ENCODE data around the gene EXOSC3. TPM values are rescaled to one million over a fixed set of nuclear protein-coding genes. Genes with fewer than 3 reads are reported as not detected.
A peak's percentile ranks its signal among the peaks of the same experiment; 100 is the strongest.
"Not testable (repeated sequence)": the region's sequence is repeated elsewhere in the genome, so short reads cannot be mapped to it uniquely, and the experiment has no call there.

The EXOSC3 gene
- 10 to 100 TPM in 5 of 6 donors, 1 to 10 TPM in 1; 8.0 to 49.8 (median 35.1) TPM for total RNA-seq

GRCh38 chr9:37784616-37785483 is at the start of gene EXOSC3:
TSS of gene EXOSC3 (minus strand) at chr9:37785064. CDS start at chr9:37785044, 20 bp downstream.
- Histone ChIP-seq H3K27me3 (no peaks in the 10 kb centered on the region), H3K4me1 (peaks cover 12 to 35% (median 18%) of the 10 kb centered on the region in 4 donors), H3K36me3 (peaks cover 15 to 36% (median 25%) of the 10 kb centered on the region in 4 donors), H3K4me3 (peak within 1 kb of the TSS; percentile 90 to 98 (median 94)), H3K9me3 (no peaks in the 10 kb centered on the region), H3K27ac (peak within 1 kb of the TSS; percentile 84 to 90 (median 86))
- peak; percentile 91 to 93 for TF ChIP-seq POLR2AphosphoS5 (IDR thresholded peaks at IDR 0.05)
- TF ChIP-seq POLR2A (IDR thresholded peaks at IDR 0.05), result peak in 2 of 4 donors; percentile 53 to 87
- TF ChIP-seq CTCF (IDR thresholded peaks at IDR 0.05), result peak in 3 of 6 experiments; percentile 12 to 59 (median 26)
- TF ChIP-seq EP300 (IDR thresholded peaks at IDR 0.05), result peak in 1 of 4 donors; percentile 39
- 0% methylated on average over 30 to 47 of the region's 73 CpGs for WGBS, 2 donors
- peak; percentile 93 to 98 for ATAC-seq (ENCODE audit: low FRiP score in 2 of 2)
- peak; percentile 92 to 93 for DNase-seq

GRCh38 chr9:37827483-37828165 is 42.8 kb upstream of the EXOSC3 start:
- no peaks in the 10 kb centered on the region for H3K27me3 ChIP-seq
- no peak overlapping the region for H3K27ac ChIP-seq
- no peak overlapping the region for H3K4me3 ChIP-seq
- no peak for DNase-seq
- H3K36me3 ChIP-seq, result peaks cover 0 to 53% (median 15%) of the 10 kb centered on the region in 4 donors
- H3K4me1 ChIP-seq, result no peaks in the 10 kb centered on the region
- no peak for ATAC-seq (ENCODE audit: low FRiP score in 2 of 2)
- no peaks in the 10 kb centered on the region for H3K9me3 ChIP-seq
- WGBS, 2 donors, result 93 to 98% methylated on average over 4 of the region's 4 CpGs
- TF ChIP-seq EP300 (IDR thresholded peaks at IDR 0.05) (no peak), POLR2A (IDR thresholded peaks at IDR 0.05) (no peak), POLR2AphosphoS5 (IDR thresholded peaks at IDR 0.05) (no peak), CTCF (IDR thresholded peaks at IDR 0.05) (no peak)

GRCh38 chr9:37825174-37825573 is 40.3 kb upstream of the EXOSC3 start:
- not testable (repeated sequence) for H3K27ac ChIP-seq; H3K4me3 ChIP-seq; H3K9me3 ChIP-seq; H3K4me1 ChIP-seq; ATAC-seq (ENCODE audit: low FRiP score in 2 of 2); H3K27me3 ChIP-seq; DNase-seq
- H3K36me3 ChIP-seq, result peaks cover 8 to 70% (median 22%) of the 10 kb centered on the region in 4 donors
- WGBS, 2 donors, result 96 to 100% methylated on average over 2 of the region's 2 CpGs

GRCh38 chr9:37820142-37820541 is 35.3 kb upstream of the EXOSC3 start:
- DNase-seq (no peak), ATAC-seq (ENCODE audit: low FRiP score in 2 of 2) (no peak)
- WGBS, 2 donors, result 92 to 93% methylated on average over 5 of the region's 5 CpGs
- H3K27ac ChIP-seq, result no peak overlapping the region
- TF ChIP-seq POLR2A (IDR thresholded peaks at IDR 0.05) (no peak), POLR2AphosphoS5 (IDR thresholded peaks at IDR 0.05) (no peak), CTCF (IDR thresholded peaks at IDR 0.05) (no peak), EP300 (IDR thresholded peaks at IDR 0.05) (no peak)
- H3K36me3 ChIP-seq, result peaks cover 8 to 38% (median 17%) of the 10 kb centered on the region in 4 donors
- no peaks in the 10 kb centered on the region for H3K27me3 ChIP-seq
- no peaks in the 10 kb centered on the region for H3K9me3 ChIP-seq
- H3K4me1 ChIP-seq, result no peaks in the 10 kb centered on the region
- H3K4me3 ChIP-seq, result no peak overlapping the region

GRCh38 chr9:37818849-37819248 is 34.0 kb upstream of the EXOSC3 start:
- Histone ChIP-seq H3K36me3 (peaks cover 8 to 32% (median 16%) of the 10 kb centered on the region in 4 donors), H3K4me1 (no peaks in the 10 kb centered on the region), H3K27ac (no peak overlapping the region), H3K4me3 (no peak overlapping the region), H3K27me3 (no peaks in the 10 kb centered on the region), H3K9me3 (no peaks in the 10 kb centered on the region)
- 58 to 67% methylated on average over 2 of the region's 2 CpGs for WGBS, 2 donors
- TF ChIP-seq CTCF (IDR thresholded peaks at IDR 0.05), result no peak
- no peak for TF ChIP-seq POLR2AphosphoS5 (IDR thresholded peaks at IDR 0.05)
- TF ChIP-seq POLR2A (IDR thresholded peaks at IDR 0.05), result no peak
- no peak for TF ChIP-seq EP300 (IDR thresholded peaks at IDR 0.05)
- no peak for DNase-seq
- ATAC-seq (ENCODE audit: low FRiP score in 2 of 2), result no peak

Data from upper lobe of left lung (tissue), 6 donors.